ENCODE results near the gene PTPRK.

- TF ChIP-seq POLR2A (IDR thresholded peaks at IDR 0.05), result no peak
- no peak for TF ChIP-seq POLR2AphosphoS5 (IDR thresholded peaks at IDR 0.05)
- TF ChIP-seq CTCF (IDR thresholded peaks at IDR 0.05), result no peak
- TF ChIP-seq EP300 (IDR thresholded peaks at IDR 0.05), result no peak
Observed at GRCh38 chr6:128508588-128509296, 11.7 kb downstream of the PTPRK start.

All from sigmoid colon (tissue), 4 donors.